ENCODE measurements around the gene NIPAL4.

NIPAL4 gene

GRCh38 chr5:157463621-157464518 is 3.9 kb downstream of the NIPAL4 start:
- Histone ChIP-seq H3K9me3 (ENCODE audit: control insufficient read depth, insufficient read depth, low read depth, low read length) (no peaks in the 10 kb centered on the region), H3K4me3 (ENCODE audit: low read depth, low read length) (no peak overlapping the region), H3K36me3 (ENCODE audit: control insufficient read depth in 2 of 2, insufficient read depth in 1 of 2, low read length in 2 of 2) (no peaks in the 10 kb centered on the region), H3K27ac (ENCODE audit: extremely low read depth, low read depth, low read length) (no peak overlapping the region), H3K4me1 (ENCODE audit: control insufficient read depth, insufficient read depth, low read length) (no peaks in the 10 kb centered on the region; the same call in 1 of the 2 replicates)
- ChIA-PET POLR2A (no interaction called here), CTCF (interaction anchor here (1.0 to 3.3 kb wide), 2 partner anchors 8 to 32 kb away, joined by 6 to 20 read pairs; no protein-coding TSS in a partner anchor)
- TF ChIP-seq, protein P1, sequence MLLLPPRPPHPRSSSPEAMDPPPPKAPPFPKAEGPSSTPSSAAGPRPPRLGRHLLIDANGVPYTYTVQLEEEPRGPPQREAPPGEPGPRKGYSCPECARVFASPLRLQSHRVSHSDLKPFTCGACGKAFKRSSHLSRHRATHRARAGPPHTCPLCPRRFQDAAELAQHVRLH (tag by site-specific recombination; IDR thresholded peaks at IDR 0.05): no peak
- TF ChIP-seq ZNF521 (tag by site-specific recombination; IDR thresholded peaks at IDR 0.05) (no peak), ZNF513 (tag by site-specific recombination; IDR thresholded peaks at IDR 0.05) (no peak), ZNF423 (tag by site-specific recombination; IDR thresholded peaks at IDR 0.05) (no peak), RBAK (tag by site-specific recombination; IDR thresholded peaks at IDR 0.05) (no peak), IKZF3 (tag by site-specific recombination; IDR thresholded peaks at IDR 0.05) (no peak), ZNF514 (tag by site-specific recombination; IDR thresholded peaks at IDR 0.05) (no peak)

DNA sequence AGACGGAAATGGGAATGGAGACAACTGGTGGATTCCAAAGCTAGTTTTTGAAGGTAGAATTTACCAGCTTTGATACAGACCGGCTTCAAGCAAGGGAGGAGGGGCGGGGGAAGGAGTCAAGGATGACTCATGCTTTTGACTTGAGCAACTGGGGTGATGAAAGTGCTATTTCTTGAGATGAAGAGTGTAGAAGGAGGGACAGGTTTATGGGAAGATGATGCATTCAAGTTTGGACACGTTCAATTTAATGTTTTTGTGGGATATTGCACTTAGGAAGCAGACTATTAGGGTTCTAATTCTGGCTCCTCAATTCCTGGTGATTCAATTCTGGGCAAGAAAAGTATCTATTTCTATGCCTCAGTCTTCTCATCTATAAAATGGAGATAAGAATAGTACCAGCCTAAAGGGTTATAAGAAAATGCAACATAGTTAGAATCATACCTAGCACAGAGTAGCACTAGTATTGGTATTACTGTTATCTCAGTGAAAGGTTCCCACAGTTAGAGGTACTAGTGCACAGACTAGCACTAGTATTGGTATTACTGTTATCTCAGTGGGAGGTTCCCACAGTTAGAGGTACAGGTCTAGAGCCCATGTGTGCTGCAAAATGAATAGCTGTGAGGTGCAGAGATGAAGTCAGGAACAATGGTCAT is 4.6 kb downstream of the NIPAL4 start:
- CTCF ChIA-PET: interaction anchor here (1.0 kb wide), 1 partner anchor 32 kb away, joined by 6 read pairs; no protein-coding TSS in a partner anchor
- Histone ChIP-seq H3K4me1 (ENCODE audit: control insufficient read depth, insufficient read depth, low read length) (no peaks in the 10 kb centered on the region; the same call in 1 of the 2 replicates), H3K36me3 (ENCODE audit: control insufficient read depth in 2 of 2, insufficient read depth in 1 of 2, low read length in 2 of 2) (no peaks in the 10 kb centered on the region), H3K27ac (ENCODE audit: extremely low read depth, low read depth, low read length) (no peak overlapping the region), H3K9me3 (ENCODE audit: control insufficient read depth, insufficient read depth, low read depth, low read length) (no peaks in the 10 kb centered on the region), H3K4me3 (ENCODE audit: low read depth, low read length) (no peak overlapping the region)
- POLR2A ChIA-PET: no interaction called here
- TF ChIP-seq, protein P2, sequence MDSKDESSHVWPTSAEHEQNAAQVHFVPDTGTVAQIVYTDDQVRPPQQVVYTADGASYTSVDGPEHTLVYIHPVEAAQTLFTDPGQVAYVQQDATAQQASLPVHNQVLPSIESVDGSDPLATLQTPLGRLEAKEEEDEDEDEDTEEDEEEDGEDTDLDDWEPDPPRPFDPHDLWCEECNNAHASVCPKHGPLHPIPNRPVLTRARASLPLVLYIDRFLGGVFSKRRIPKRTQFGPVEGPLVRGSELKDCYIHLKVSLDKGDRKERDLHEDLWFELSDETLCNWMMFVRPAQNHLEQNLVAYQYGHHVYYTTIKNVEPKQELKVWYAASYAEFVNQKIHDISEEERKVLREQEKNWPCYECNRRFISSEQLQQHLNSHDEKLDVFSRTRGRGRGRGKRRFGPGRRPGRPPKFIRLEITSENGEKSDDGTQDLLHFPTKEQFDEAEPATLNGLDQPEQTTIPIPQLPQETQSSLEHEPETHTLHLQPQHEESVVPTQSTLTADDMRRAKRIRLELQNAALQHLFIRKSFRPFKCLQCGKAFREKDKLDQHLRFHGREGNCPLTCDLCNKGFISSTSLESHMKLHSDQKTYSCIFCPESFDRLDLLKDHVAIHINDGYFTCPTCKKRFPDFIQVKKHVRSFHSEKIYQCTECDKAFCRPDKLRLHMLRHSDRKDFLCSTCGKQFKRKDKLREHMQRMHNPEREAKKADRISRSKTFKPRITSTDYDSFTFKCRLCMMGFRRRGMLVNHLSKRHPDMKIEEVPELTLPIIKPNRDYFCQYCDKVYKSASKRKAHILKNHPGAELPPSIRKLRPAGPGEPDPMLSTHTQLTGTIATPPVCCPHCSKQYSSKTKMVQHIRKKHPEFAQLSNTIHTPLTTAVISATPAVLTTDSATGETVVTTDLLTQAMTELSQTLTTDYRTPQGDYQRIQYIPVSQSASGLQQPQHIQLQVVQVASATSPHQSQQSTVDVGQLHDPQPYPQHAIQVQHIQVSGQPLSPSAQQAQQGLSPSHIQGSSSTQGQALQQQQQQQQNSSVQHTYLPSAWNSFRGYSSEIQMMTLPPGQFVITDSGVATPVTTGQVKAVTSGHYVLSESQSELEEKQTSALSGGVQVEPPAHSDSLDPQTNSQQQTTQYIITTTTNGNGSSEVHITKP (tag by site-specific recombination; IDR thresholded peaks at IDR 0.05): peak; percentile 26; the same call in 1 of the 2 replicates
- TF ChIP-seq ZNF791 (tag by site-specific recombination; IDR thresholded peaks at IDR 0.05) (0 out of 2 replicates have a peak, but pooled peaks have one; percentile 54), ZBTB21 (tag by site-specific recombination; IDR thresholded peaks at IDR 0.05) (peak; percentile 44; the same call in 1 of the 2 replicates), ZNF558 (tag by site-specific recombination; IDR thresholded peaks at IDR 0.05) (peak; percentile 23; the same call in 1 of the 2 replicates), REPIN1 (tag by site-specific recombination; IDR thresholded peaks at IDR 0.05; ENCODE audit: low read depth) (no peak), ZNF629 (tag by site-specific recombination; IDR thresholded peaks at IDR 0.05) (peak; percentile 72; the same call in 1 of the 2 replicates), FEZF1 (tag by site-specific recombination; IDR thresholded peaks at IDR 0.05) (0 out of 2 replicates have a peak, but pooled peaks have one; percentile 10), PRDM1 (tag by site-specific recombination; IDR thresholded peaks at IDR 0.05) (peak; percentile 93), ZNF513 (tag by site-specific recombination; IDR thresholded peaks at IDR 0.05) (peak; percentile 53)
- TF ChIP-seq, protein P3, sequence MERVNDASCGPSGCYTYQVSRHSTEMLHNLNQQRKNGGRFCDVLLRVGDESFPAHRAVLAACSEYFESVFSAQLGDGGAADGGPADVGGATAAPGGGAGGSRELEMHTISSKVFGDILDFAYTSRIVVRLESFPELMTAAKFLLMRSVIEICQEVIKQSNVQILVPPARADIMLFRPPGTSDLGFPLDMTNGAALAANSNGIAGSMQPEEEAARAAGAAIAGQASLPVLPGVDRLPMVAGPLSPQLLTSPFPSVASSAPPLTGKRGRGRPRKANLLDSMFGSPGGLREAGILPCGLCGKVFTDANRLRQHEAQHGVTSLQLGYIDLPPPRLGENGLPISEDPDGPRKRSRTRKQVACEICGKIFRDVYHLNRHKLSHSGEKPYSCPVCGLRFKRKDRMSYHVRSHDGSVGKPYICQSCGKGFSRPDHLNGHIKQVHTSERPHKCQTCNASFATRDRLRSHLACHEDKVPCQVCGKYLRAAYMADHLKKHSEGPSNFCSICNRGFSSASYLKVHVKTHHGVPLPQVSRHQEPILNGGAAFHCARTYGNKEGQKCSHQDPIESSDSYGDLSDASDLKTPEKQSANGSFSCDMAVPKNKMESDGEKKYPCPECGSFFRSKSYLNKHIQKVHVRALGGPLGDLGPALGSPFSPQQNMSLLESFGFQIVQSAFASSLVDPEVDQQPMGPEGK (tag by site-specific recombination; IDR thresholded peaks at IDR 0.05): peak; percentile 62
- TF ChIP-seq, protein P4, sequence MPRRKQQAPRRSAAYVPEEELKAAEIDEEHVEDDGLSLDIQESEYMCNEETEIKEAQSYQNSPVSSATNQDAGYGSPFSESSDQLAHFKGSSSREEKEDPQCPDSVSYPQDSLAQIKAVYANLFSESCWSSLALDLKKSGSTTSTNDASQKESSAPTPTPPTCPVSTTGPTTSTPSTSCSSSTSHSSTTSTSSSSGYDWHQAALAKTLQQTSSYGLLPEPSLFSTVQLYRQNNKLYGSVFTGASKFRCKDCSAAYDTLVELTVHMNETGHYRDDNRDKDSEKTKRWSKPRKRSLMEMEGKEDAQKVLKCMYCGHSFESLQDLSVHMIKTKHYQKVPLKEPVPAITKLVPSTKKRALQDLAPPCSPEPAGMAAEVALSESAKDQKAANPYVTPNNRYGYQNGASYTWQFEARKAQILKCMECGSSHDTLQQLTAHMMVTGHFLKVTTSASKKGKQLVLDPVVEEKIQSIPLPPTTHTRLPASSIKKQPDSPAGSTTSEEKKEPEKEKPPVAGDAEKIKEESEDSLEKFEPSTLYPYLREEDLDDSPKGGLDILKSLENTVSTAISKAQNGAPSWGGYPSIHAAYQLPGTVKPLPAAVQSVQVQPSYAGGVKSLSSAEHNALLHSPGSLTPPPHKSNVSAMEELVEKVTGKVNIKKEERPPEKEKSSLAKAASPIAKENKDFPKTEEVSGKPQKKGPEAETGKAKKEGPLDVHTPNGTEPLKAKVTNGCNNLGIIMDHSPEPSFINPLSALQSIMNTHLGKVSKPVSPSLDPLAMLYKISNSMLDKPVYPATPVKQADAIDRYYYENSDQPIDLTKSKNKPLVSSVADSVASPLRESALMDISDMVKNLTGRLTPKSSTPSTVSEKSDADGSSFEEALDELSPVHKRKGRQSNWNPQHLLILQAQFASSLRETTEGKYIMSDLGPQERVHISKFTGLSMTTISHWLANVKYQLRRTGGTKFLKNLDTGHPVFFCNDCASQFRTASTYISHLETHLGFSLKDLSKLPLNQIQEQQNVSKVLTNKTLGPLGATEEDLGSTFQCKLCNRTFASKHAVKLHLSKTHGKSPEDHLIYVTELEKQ (tag by site-specific recombination; IDR thresholded peaks at IDR 0.05; ENCODE audit: borderline replicate concordance): 0 out of 2 replicates have a peak, but pooled peaks have one; percentile 23
